K562 (cell line): ENCODE results near the gene SRSF9. TPM values are rescaled to one million over a fixed set of nuclear protein-coding genes. Genes with fewer than 3 reads are reported as not detected.

Experiments
- CBX8 ChIP-seq: fragments of 200-600 bp; sonication (generic); IDR thresholded peaks from 2 replicates; pipeline ENCODE4 v1.6.1; 2012; ENCODE audit warnings: borderline replicate concordance, mixed run types, low read depth, mild to moderate bottlenecking, moderate library complexity, mixed read lengths, low read length, control low read depth, inconsistent platforms; ENCODE audit not compliant: poor library complexity, severe bottlenecking; ENCODE audit errors: extremely low read depth
- GATAD2A ChIP-seq: fragments of 450-650 bp; IDR thresholded peaks from 2 replicates; pipeline ENCODE4 v1.6.1; 2017
- LCOR ChIP-seq: sonication (generic); formaldehyde crosslinking; IDR thresholded peaks from 2 replicates; pipeline ENCODE4 v1.8.0; 2022; ENCODE audit warnings: mild to moderate bottlenecking, missing genetic modification reagents
- MXI1 ChIP-seq: IDR thresholded peaks from 2 replicates; pipeline ENCODE4 v1.6.1; 2011; ENCODE audit warnings: low read depth, mild to moderate bottlenecking, improper control_type of control experiment, low read length
- PHF8 ChIP-seq: fragments of 200-600 bp; sonication (generic); IDR thresholded peaks from 2 replicates; pipeline ENCODE4 v1.6.1; 2012; ENCODE audit warnings: mixed run types, mild to moderate bottlenecking, inconsistent platforms, low read length, moderate library complexity, borderline replicate concordance
- RCOR1 ChIP-seq, 2 experiments: IDR thresholded peaks; 2 replicates each; pipeline ENCODE4 v1.6.1; 2012; ENCODE audit warnings: low read depth in 2 of 2, low read length in 2 of 2, borderline replicate concordance in 1 of 2, improper control_type of control experiment in 1 of 2
- TCF3 ChIP-seq: sonication (generic); formaldehyde crosslinking; IDR thresholded peaks from 2 replicates; pipeline ENCODE4 v1.4.0; 2020; ENCODE audit warnings: mild to moderate bottlenecking, missing genetic modification reagents
- TSHZ1 ChIP-seq: fragments of 250-450 bp; sonication (Bioruptor Pico); IDR thresholded peaks from 2 replicates; pipeline ENCODE4 v1.4.0; 2020; ENCODE audit warnings: mild to moderate bottlenecking, moderate library complexity
- ZNF444 ChIP-seq: fragments of 250-450 bp; sonication (Bioruptor Pico); IDR thresholded peaks from 2 replicates; pipeline ENCODE4 v1.4.0; 2020; ENCODE audit warnings: mild to moderate bottlenecking, moderate library complexity
- ZNF507 ChIP-seq: conservative IDR thresholded peaks from 2 replicates; pipeline ENCODE4 v1.6.1; 2017; ENCODE audit warnings: missing genetic modification characterization, missing compliant biosample characterization
- ZNF583 ChIP-seq: fragments of 250-450 bp; sonication (Bioruptor Pico); IDR thresholded peaks from 2 replicates; pipeline ENCODE4 v1.4.0; 2020
- ZNF655 ChIP-seq: fragments of 250-450 bp; sonication (Bioruptor Pico); IDR thresholded peaks from 2 replicates; pipeline ENCODE4 v1.5.0; 2021
- ZNF740 ChIP-seq, 3 experiments: fragments of 200-800 bp in 1 of 3; sonication (Bioruptor generic) in 1 of 3; sonication (generic) in 1 of 3; formaldehyde crosslinking in 1 of 3; IDR thresholded peaks; 2 replicates each; pipeline versions ENCODE4 v1.6.1 to v1.8.0; 2016 to 2022; ENCODE audit warnings: mild to moderate bottlenecking in 2 of 3, missing compliant biosample characterization in 2 of 3, missing genetic modification characterization in 2 of 3, missing genetic modification reagents in 1 of 3
- polyA plus RNA-seq, 8 experiments: library from polyadenylated mRNA; depleted of rRNA in 4 of 8; stranded (reverse) in 5 of 8; unstranded in 3 of 8; fragments of >200 nt; fragmentation: Nextera tagmentation in 2 of 8; fragmentation: Illumina TruSeq in 1 of 8; extraction: Ambion mirVana in 2 of 8; extraction: Trizol in 1 of 8; gene quantifications; 2 replicates each; pipeline versions ENCODE4 v1.2.1 to v1.2.3, GENCODE V29; 2011 to 2014; ENCODE audit warnings: inconsistent platforms in 1 of 8, missing spikeins in 1 of 8
- total RNA-seq, 7 experiments: library from RNA; depleted of rRNA in 6 of 7; stranded (reverse); fragments of >200 nt in 6 of 7; fragmentation: Illumina TruSeq in 2 of 7; extraction: Trizol in 2 of 7; gene quantifications; 2 replicates each; pipeline versions ENCODE4 v1.2.1 to v1.2.3, GENCODE V29; 2011 to 2021; ENCODE audit warnings: low replicate concordance in 1 of 7

SRSF9 gene
- total and polyA plus RNA-seq, 9 of the 15 experiments (the other 6 are each of a cell fraction or from before 2014, with no cell fraction given): 40.3 to 291 (median 230) TPM

GRCh38 chr12:120439646-120440247, 29.8 kb downstream of the SRSF9 start (continued):
- TF ChIP-seq CBX8 (no peak), TCF3 (CRISPR knock-in tag) (no peak), ZNF444 (peak; percentile 65), RCOR1 (IDR thresholded peaks at IDR 0.05; ENCODE audit: borderline replicate concordance in 1 of 2, low read depth in 2 of 2, low read length in 2 of 2) (no peak), ZNF655 (CRISPR knock-in tag) (no peak), ZNF507 (tag) (no peak), TSHZ1 (no peak), ZNF583 (CRISPR knock-in tag) (no peak), LCOR (no peak), PHF8 (no peak), MXI1 (no peak), GATAD2A (no peak), ZNF740 (CRISPR knock-in tag; IDR thresholded peaks at IDR 0.05) (no peak), ZNF740 (tag; IDR thresholded peaks at IDR 0.05) (no peak)
